SK-N-SH (cell line): Measurements from ENCODE around the gene C1orf50. TPM values are rescaled to one million over a fixed set of nuclear protein-coding genes. Genes with fewer than 3 reads are reported as not detected.

Experiments used
- CTCF ChIA-PET: fragments of 300-600, 350-600 bp; formaldehyde crosslinking; extraction: SDS; loops from one replicate; lab custom pipeline; 2021; lab: Yijun Ruan, JAX
- POLR2A ChIA-PET: fragments of 350-600 bp; sonication (Branson Sonifier 250); formaldehyde crosslinking; extraction: SDS; loops from one replicate; lab custom pipeline; 2020; ENCODE audit warnings: antibody characterized with exemption, inconsistent platforms; lab: Yijun Ruan, JAX
- DNase-seq: peaks from one replicate; pipeline ENCODE4 v3.0.0; 2012
- H2AFZ ChIP-seq: fragments of 200-600 bp; sonication (generic); 2 replicates; pipeline ENCODE4 v1.8.1; 2016; ENCODE audit warnings: antibody characterized with exemption, mild to moderate bottlenecking, low read depth
- H3F3A ChIP-seq: fragments of 200-600 bp; sonication (generic); replicated peaks from 2 replicates; pipeline ENCODE3; 2016; ENCODE audit warnings: antibody characterized with exemption, mild to moderate bottlenecking; ENCODE audit not compliant: insufficient read depth
- H3K27ac ChIP-seq, 2 experiments: fragments of 200-500 bp in 1 of 2; fragments of 200-600 bp in 1 of 2; sonication (Bioruptor generic) in 1 of 2; sonication (generic), shearing (Covaris generic) in 1 of 2; 2 replicates each; pipeline versions ENCODE4 v1.5.1 to v1.6.1; 2014 to 2016; ENCODE audit warnings: low read depth in 2 of 2, inconsistent platforms in 1 of 2, low read length in 1 of 2, mild to moderate bottlenecking in 1 of 2, mixed read lengths in 1 of 2
- H3K27me3 ChIP-seq: fragments of 200-600 bp; sonication (generic), shearing (Covaris generic); 2 replicates; pipeline ENCODE4 v1.6.1; 2016; ENCODE audit warnings: mixed run types; ENCODE audit not compliant: insufficient read depth
- H3K36me3 ChIP-seq, 2 experiments: fragments of 200-500 bp in 1 of 2; fragments of 200-600 bp in 1 of 2; sonication (Bioruptor generic) in 1 of 2; sonication (generic) in 1 of 2; replicated peaks in 1 of 2; 2 replicates each; pipeline versions ENCODE3 to v1.5.1; 2014 to 2016; ENCODE audit warnings: low read length in 1 of 2, mild to moderate bottlenecking in 1 of 2; ENCODE audit not compliant: insufficient read depth in 2 of 2, control insufficient read depth in 1 of 2
- H3K4me1 ChIP-seq, 2 experiments: fragments of 200-500 bp in 1 of 2; fragments of 200-600 bp in 1 of 2; sonication (Bioruptor generic) in 1 of 2; sonication (generic), shearing (Covaris generic) in 1 of 2; 2 replicates each; pipeline versions ENCODE4 v1.5.1 to v1.6.1; 2014 to 2016; ENCODE audit warnings: low read depth in 1 of 2, low read length in 1 of 2, mixed run types in 1 of 2; ENCODE audit not compliant: insufficient read depth in 2 of 2, control insufficient read depth in 1 of 2
- H3K4me2 ChIP-seq: fragments of 200-600 bp; sonication (generic), shearing (Covaris generic); 2 replicates; pipeline ENCODE4 v1.6.1; 2017; ENCODE audit warnings: mixed run types
- H3K4me3 ChIP-seq, 2 experiments: fragments of 200-500 bp in 1 of 2; fragments of 200-600 bp in 1 of 2; sonication (Bioruptor generic) in 1 of 2; sonication (generic), shearing (Covaris generic) in 1 of 2; 2 replicates each; pipeline versions ENCODE4 v1.5.1 to v1.8.1; 2014 to 2016; ENCODE audit warnings: low read depth in 2 of 2, inconsistent platforms in 1 of 2, low read length in 1 of 2, mild to moderate bottlenecking in 1 of 2, mixed read lengths in 1 of 2, moderate library complexity in 1 of 2
- H3K79me2 ChIP-seq: fragments of 200-600 bp; sonication (generic); 2 replicates; pipeline ENCODE4 v1.8.1; 2017; ENCODE audit warnings: mild to moderate bottlenecking; ENCODE audit not compliant: insufficient read depth
- H3K9ac ChIP-seq: fragments of 200-600 bp; sonication (generic); 2 replicates; pipeline ENCODE4 v1.6.1; 2017; ENCODE audit warnings: mixed run types
- H3K9me2 ChIP-seq: fragments of 200-600 bp; sonication (generic); 2 replicates; pipeline ENCODE4 v1.6.1; 2017; ENCODE audit warnings: mixed run types
- H3K9me3 ChIP-seq: fragments of 200-600 bp; sonication (generic); 2 replicates; pipeline ENCODE4 v1.6.1; 2017; ENCODE audit warnings: mixed run types, mild to moderate bottlenecking, moderate library complexity
- H4K20me1 ChIP-seq: fragments of 200-600 bp; sonication (generic); 2 replicates; pipeline ENCODE4 v1.6.1; 2017; ENCODE audit warnings: mild to moderate bottlenecking, mixed run types; ENCODE audit not compliant: insufficient read depth
- FOSL2 ChIP-seq: IDR thresholded peaks from 2 replicates; pipeline ENCODE4 v1.4.0; 2012; ENCODE audit warnings: low read depth, mild to moderate bottlenecking, moderate library complexity, borderline replicate concordance
- FOXJ3 ChIP-seq: sonication (generic); formaldehyde crosslinking; IDR thresholded peaks from 2 replicates; pipeline ENCODE4 v1.5.1; 2020; ENCODE audit warnings: mild to moderate bottlenecking, missing genetic modification reagents
- GABPA ChIP-seq: IDR thresholded peaks from 2 replicates; pipeline ENCODE4 v1.4.0; 2012; ENCODE audit warnings: low read depth, mild to moderate bottlenecking
- IRF3 ChIP-seq: fragments of 150-350 bp; IDR thresholded peaks from 2 replicates; pipeline ENCODE4 v1.6.1; 2016; ENCODE audit warnings: mild to moderate bottlenecking, low read depth, low read length
- MAX ChIP-seq: IDR thresholded peaks from 2 replicates; pipeline ENCODE4 v1.4.0; 2012; ENCODE audit warnings: low read depth
- PBX3 ChIP-seq: IDR thresholded peaks from 2 replicates; pipeline ENCODE4; 2012
- POLR2AphosphoS5 ChIP-seq: IDR thresholded peaks from 2 replicates; pipeline ENCODE4 v1.6.1; 2012; ENCODE audit warnings: low read depth, low read length
- RXRA ChIP-seq: IDR thresholded peaks from 2 replicates; pipeline ENCODE4 v1.4.0; 2012; ENCODE audit warnings: low read depth, mild to moderate bottlenecking, borderline replicate concordance
- TCF12 ChIP-seq: IDR thresholded peaks from 2 replicates; pipeline ENCODE4 v1.4.0; 2012
- TEAD4 ChIP-seq: IDR thresholded peaks from 2 replicates; pipeline ENCODE4 v1.4.0; 2012; ENCODE audit warnings: mild to moderate bottlenecking, borderline replicate concordance; ENCODE audit not compliant: insufficient read depth
- WGBS: methylation state at CpG from one replicate; pipeline ENCODE4 v1.1.6; 2017; ENCODE audit warnings: low lambda C conversion rate; 5-methylcytosine and 5-hydroxymethylcytosine counted together
- polyA plus RNA-seq, 3 experiments: library from polyadenylated mRNA; depleted of rRNA; stranded (reverse); fragments of >200 nt; gene quantifications; 2 replicates each; pipeline ENCODE4 v1.2.3, GENCODE V29; 2012
- TF ChIP-seq, protein P1 (sequence below): fragments of 200-600 bp; sonication (generic); IDR thresholded peaks from 2 replicates; pipeline ENCODE4 v1.6.1; 2017; ENCODE audit warnings: antibody characterized with exemption, mild to moderate bottlenecking, moderate library complexity

C1orf50 gene
- polyA plus RNA-seq, 1 of the 3 experiments (the other 2 are of a cell fraction): 2.6 TPM

GRCh38 chr1:42761567-42761966 is 5.5 kb upstream of the C1orf50 start:
- H3K36me3 ChIP-seq: peaks cover 29 to 40% of the 10 kb centered on the region in 2 experiments
- peaks cover 15% of the 10 kb centered on the region for H4K20me1 ChIP-seq
- POLR2A ChIA-PET: no interaction called here
- peaks cover 4 to 5% of the 10 kb centered on the region in 2 experiments; a peak in 2 of 4 replicates for H3K4me1 ChIP-seq
- CTCF ChIA-PET: interaction anchor here (3.6 kb wide), 1 partner anchor 15 kb away, joined by 13 read pairs; no protein-coding TSS in a partner anchor
- H3K9me3 ChIP-seq: no peaks in the 10 kb centered on the region
- WGBS: 90% methylated on average over 4 of the region's 4 CpGs
- TF ChIP-seq MAX (no peak), FOSL2 (no peak), TCF12 (no peak), POLR2AphosphoS5 (no peak)
- TF ChIP-seq, protein P1, sequence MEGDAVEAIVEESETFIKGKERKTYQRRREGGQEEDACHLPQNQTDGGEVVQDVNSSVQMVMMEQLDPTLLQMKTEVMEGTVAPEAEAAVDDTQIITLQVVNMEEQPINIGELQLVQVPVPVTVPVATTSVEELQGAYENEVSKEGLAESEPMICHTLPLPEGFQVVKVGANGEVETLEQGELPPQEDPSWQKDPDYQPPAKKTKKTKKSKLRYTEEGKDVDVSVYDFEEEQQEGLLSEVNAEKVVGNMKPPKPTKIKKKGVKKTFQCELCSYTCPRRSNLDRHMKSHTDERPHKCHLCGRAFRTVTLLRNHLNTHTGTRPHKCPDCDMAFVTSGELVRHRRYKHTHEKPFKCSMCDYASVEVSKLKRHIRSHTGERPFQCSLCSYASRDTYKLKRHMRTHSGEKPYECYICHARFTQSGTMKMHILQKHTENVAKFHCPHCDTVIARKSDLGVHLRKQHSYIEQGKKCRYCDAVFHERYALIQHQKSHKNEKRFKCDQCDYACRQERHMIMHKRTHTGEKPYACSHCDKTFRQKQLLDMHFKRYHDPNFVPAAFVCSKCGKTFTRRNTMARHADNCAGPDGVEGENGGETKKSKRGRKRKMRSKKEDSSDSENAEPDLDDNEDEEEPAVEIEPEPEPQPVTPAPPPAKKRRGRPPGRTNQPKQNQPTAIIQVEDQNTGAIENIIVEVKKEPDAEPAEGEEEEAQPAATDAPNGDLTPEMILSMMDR: no peak
- no peaks in the 10 kb centered on the region for H3K27me3 ChIP-seq
- no peak overlapping the region for H3K4me2 ChIP-seq
- H3K9me2 ChIP-seq: no peaks in the 10 kb centered on the region
- peaks cover 14% of the 10 kb centered on the region for H3F3A ChIP-seq
- H3K79me2 ChIP-seq: peaks cover 47% of the 10 kb centered on the region
- no peak overlapping the region for H3K4me3 ChIP-seq
- DNase-seq: no peak
- H3K27ac ChIP-seq: no peak overlapping the region
- H2AFZ ChIP-seq: no peak overlapping the region
- H3K9ac ChIP-seq: no peak overlapping the region

DNA sequence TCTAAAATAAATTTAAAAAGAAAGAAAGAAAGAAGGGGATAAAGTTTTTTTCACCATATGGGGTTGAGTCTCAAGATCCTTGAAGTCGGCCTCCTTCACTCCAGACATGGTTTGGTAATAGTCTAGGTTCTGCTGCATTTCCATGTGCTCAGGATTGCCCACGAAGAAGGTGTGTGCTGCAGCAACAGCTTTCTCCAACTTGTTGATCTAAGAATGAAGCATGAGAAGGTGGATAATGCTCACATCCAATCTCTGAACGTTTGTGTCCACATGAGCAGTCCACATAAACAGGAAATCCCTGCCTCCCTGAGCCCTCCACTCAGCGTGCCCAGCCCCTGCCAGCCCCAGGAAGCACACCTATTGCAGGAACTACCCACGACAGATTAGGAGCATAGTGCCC is 4.8 kb upstream of the C1orf50 start:
- 70% methylated on average over 3 of the region's 5 CpGs for WGBS
- no peak for TF ChIP-seq TEAD4
- TF ChIP-seq RXRA: no peak
- no peak for TF ChIP-seq PBX3
- TF ChIP-seq GABPA: no peak
- no peak for TF ChIP-seq FOXJ3 (CRISPR knock-in tag)
- no peak for TF ChIP-seq IRF3
- no peak for DNase-seq
- H3K4me3 ChIP-seq: no peak overlapping the region
- H3K9me3 ChIP-seq: no peaks in the 10 kb centered on the region
- no peaks in the 10 kb centered on the region for H3K27me3 ChIP-seq
- H3K4me1 ChIP-seq: peaks cover 4 to 5% of the 10 kb centered on the region in 2 experiments; a peak in 2 of 4 replicates
- peaks cover 51% of the 10 kb centered on the region for H3K79me2 ChIP-seq
- no peak overlapping the region for H3K27ac ChIP-seq
- H3K9ac ChIP-seq: no peak overlapping the region
- no peak overlapping the region for H2AFZ ChIP-seq
- ChIA-PET CTCF (interaction anchor here (0.7 to 3.6 kb wide), 4 partner anchors 9 to 589 kb away, joined by 3 to 13 read pairs (median 4); no protein-coding TSS in a partner anchor), POLR2A (interaction anchor here (2.3 kb wide), 1 partner anchor 80 kb away, joined by 7 read pairs; the partner anchor contains the start of gene YBX1)
- H3K9me2 ChIP-seq: no peaks in the 10 kb centered on the region
- H3K4me2 ChIP-seq: no peak overlapping the region
- peaks cover 26 to 38% of the 10 kb centered on the region in 2 experiments for H3K36me3 ChIP-seq
- H4K20me1 ChIP-seq: peaks cover 15% of the 10 kb centered on the region
- H3F3A ChIP-seq: peaks cover 14% of the 10 kb centered on the region
